ENCODE results near the gene CD2AP. TPM values are rescaled to one million over a fixed set of nuclear protein-coding genes. Genes with fewer than 3 reads are reported as not detected.

The CD2AP gene
- total and polyA plus RNA-seq, 2 donors (not counting 1 experiment from before 2014, with no cell fraction given), result 4.7 to 43.3 TPM

DNA sequence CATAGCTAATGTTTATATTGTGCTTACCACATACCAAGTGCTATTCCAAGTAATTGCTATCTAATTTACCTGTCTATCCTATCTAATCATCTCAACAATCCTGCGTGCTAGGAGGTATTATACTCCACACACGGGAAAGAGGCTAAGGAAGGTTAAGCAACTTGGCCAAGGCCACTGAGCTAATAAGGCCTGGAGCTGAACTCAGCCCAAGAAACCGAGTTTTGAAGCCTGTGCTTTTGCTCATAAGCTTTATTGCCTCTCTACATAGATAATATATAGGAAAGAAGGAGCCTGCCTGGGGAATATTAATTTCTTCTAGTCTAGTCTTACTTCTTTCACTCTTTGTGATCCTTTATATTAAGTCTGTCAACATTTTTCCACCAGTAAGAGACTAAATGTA, 153.0 kb downstream of the CD2AP start:
- no peaks in the 10 kb centered on the region for H3K9me3 ChIP-seq (ENCODE audit: control extremely low read depth in 1 of 3, control insufficient read depth in 2 of 3, insufficient read depth in 1 of 3, low read length in 2 of 3)
- ATAC-seq (ENCODE audit: low read depth) (no peak), DNase-seq (no peak)
- H3K79me2 ChIP-seq (ENCODE audit: control insufficient read depth, insufficient read depth, low read length), result no peaks in the 10 kb centered on the region
- H3K4me3 Mint-ChIP-seq, result no peak overlapping the region
- H3K27me3 ChIP-seq (replicated peaks in 1 of 4; ENCODE audit: control extremely low read depth in 1 of 4, control insufficient read depth in 3 of 4, insufficient read depth in 4 of 4, low read length in 3 of 4), result no peaks in the 10 kb centered on the region
- H3K9ac ChIP-seq (ENCODE audit: low read length), result no peak overlapping the region
- POLR2A ChIA-PET, result no interaction called here
- no peaks in the 10 kb centered on the region for H3K4me1 ChIP-seq (ENCODE audit: control insufficient read depth in 2 of 2, insufficient read depth in 2 of 2, low read length in 2 of 2)
- CTCF ChIA-PET, result interaction anchor here (1.0 to 2.8 kb wide), 15 partner anchors 10 to 1780 kb away, joined by 3 to 14 read pairs (median 5); no protein-coding TSS in a partner anchor
- H4K20me1 ChIP-seq (ENCODE audit: control insufficient read depth, insufficient read depth, low read length, poor library complexity, severe bottlenecking), result no peaks in the 10 kb centered on the region
- intact Hi-C loops (cut with micrococcal nuclease), result no loop called here
- H3K9me3 Mint-ChIP-seq (ENCODE audit: insufficient read depth), result no peaks in the 10 kb centered on the region
- H3K4me3 ChIP-seq (ENCODE audit: control extremely low read depth in 1 of 5, extremely low read depth in 1 of 5, insufficient read depth in 1 of 5, low read depth in 2 of 5, low read length in 4 of 5), result no peak overlapping the region
- H3K4me1 Mint-ChIP-seq, result no peaks in the 10 kb centered on the region
- H2AFZ ChIP-seq (ENCODE audit: insufficient read depth, low read depth, low read length, poor library complexity, severe bottlenecking), result no peak overlapping the region
- no peak overlapping the region for H3K27ac Mint-ChIP-seq
- no peaks in the 10 kb centered on the region for H3K27me3 Mint-ChIP-seq
- H3K27ac ChIP-seq (ENCODE audit: low read length in 2 of 2), result no peak overlapping the region
- TF ChIP-seq, protein P1, sequence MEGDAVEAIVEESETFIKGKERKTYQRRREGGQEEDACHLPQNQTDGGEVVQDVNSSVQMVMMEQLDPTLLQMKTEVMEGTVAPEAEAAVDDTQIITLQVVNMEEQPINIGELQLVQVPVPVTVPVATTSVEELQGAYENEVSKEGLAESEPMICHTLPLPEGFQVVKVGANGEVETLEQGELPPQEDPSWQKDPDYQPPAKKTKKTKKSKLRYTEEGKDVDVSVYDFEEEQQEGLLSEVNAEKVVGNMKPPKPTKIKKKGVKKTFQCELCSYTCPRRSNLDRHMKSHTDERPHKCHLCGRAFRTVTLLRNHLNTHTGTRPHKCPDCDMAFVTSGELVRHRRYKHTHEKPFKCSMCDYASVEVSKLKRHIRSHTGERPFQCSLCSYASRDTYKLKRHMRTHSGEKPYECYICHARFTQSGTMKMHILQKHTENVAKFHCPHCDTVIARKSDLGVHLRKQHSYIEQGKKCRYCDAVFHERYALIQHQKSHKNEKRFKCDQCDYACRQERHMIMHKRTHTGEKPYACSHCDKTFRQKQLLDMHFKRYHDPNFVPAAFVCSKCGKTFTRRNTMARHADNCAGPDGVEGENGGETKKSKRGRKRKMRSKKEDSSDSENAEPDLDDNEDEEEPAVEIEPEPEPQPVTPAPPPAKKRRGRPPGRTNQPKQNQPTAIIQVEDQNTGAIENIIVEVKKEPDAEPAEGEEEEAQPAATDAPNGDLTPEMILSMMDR (IDR thresholded peaks at IDR 0.05), result no peak
- no peak for TF ChIP-seq EZH2 (IDR thresholded peaks at IDR 0.05; ENCODE audit: borderline replicate concordance, insufficient read depth, low read depth, low read length, poor library complexity, severe bottlenecking)
- no peak overlapping the region for H3K4me2 ChIP-seq (replicated peaks; ENCODE audit: low read depth, low read length, poor library complexity, severe bottlenecking)
- WGBS (ENCODE audit: insufficient coverage), result 100% methylated on average over 2 of the region's 3 CpGs
- H3K36me3 ChIP-seq (replicated peaks in 1 of 2; ENCODE audit: control extremely low read depth in 1 of 2, control insufficient read depth in 1 of 2, extremely low read depth in 1 of 2, insufficient read depth in 2 of 2, low read length in 1 of 2), result peaks cover 0 to 2% of the 10 kb centered on the region in 2 experiments

DNA sequence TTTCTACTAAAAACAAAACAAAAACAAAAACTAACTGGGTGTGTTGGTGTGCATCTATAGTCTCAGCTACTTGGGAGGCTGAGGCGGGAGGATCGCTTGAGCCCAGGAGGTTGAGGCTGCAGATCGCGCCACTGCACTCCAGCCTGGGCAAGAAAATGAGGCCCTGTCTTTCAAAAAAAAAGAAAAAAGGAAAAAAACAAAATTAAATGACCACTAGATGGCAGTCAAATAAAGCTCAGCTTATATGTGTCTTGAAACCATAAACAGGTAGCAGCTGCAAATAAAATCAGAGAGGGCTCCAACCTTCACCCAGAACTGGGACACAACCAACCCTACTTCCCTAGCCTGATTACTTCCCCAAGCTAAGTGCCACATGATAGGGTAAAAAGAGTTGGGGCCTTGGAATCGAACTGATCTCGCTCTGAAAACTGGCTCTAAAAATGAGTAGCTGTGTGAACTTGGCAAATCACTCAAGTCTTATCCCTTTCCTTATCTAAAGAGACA, 153.7 kb downstream of the CD2AP start:
- Histone ChIP-seq H2AFZ (ENCODE audit: insufficient read depth, low read depth, low read length, poor library complexity, severe bottlenecking) (no peak overlapping the region), H3K4me3 (ENCODE audit: control extremely low read depth in 1 of 5, extremely low read depth in 1 of 5, insufficient read depth in 1 of 5, low read depth in 2 of 5, low read length in 4 of 5) (no peak overlapping the region), H3K36me3 (replicated peaks in 1 of 2; ENCODE audit: control extremely low read depth in 1 of 2, control insufficient read depth in 1 of 2, extremely low read depth in 1 of 2, insufficient read depth in 2 of 2, low read length in 1 of 2) (peaks cover 0 to 2% of the 10 kb centered on the region in 2 experiments), H3K9me3 (ENCODE audit: control extremely low read depth in 1 of 3, control insufficient read depth in 2 of 3, insufficient read depth in 1 of 3, low read length in 2 of 3) (no peaks in the 10 kb centered on the region), H4K20me1 (ENCODE audit: control insufficient read depth, insufficient read depth, low read length, poor library complexity, severe bottlenecking) (no peaks in the 10 kb centered on the region), H3K4me2 (replicated peaks; ENCODE audit: low read depth, low read length, poor library complexity, severe bottlenecking) (no peak overlapping the region), H3K79me2 (ENCODE audit: control insufficient read depth, insufficient read depth, low read length) (no peaks in the 10 kb centered on the region), H3K27me3 (replicated peaks in 1 of 4; ENCODE audit: control extremely low read depth in 1 of 4, control insufficient read depth in 3 of 4, insufficient read depth in 4 of 4, low read length in 3 of 4) (no peaks in the 10 kb centered on the region), H3K4me1 (ENCODE audit: control insufficient read depth in 2 of 2, insufficient read depth in 2 of 2, low read length in 2 of 2) (no peaks in the 10 kb centered on the region), H3K9ac (ENCODE audit: low read length) (no peak overlapping the region), H3K27ac (ENCODE audit: low read length in 2 of 2) (no peak overlapping the region)
- ChIA-PET CTCF (interaction anchor here (0.8 to 2.8 kb wide), 17 partner anchors 9 to 1779 kb away, joined by 3 to 16 read pairs (median 5); no protein-coding TSS in a partner anchor), POLR2A (no interaction called here)
- TF ChIP-seq, protein P1 (IDR thresholded peaks at IDR 0.05), result peak; percentile 75
- TF ChIP-seq EZH2 (IDR thresholded peaks at IDR 0.05; ENCODE audit: borderline replicate concordance, insufficient read depth, low read depth, low read length, poor library complexity, severe bottlenecking), result no peak
- WGBS (ENCODE audit: insufficient coverage), result no CpG with 5 or more reads among the region's 6 CpGs
- no peaks in the 10 kb centered on the region for H3K9me3 Mint-ChIP-seq (ENCODE audit: insufficient read depth)
- intact Hi-C loops (cut with micrococcal nuclease), result loop anchor here (1.0 kb wide), 2 partner anchors 149 to 217 kb away; no protein-coding TSS in a partner anchor
- H3K4me3 Mint-ChIP-seq, result no peak overlapping the region
- ATAC-seq (ENCODE audit: low read depth) (no peak), DNase-seq (peak; percentile 59)
- no peak overlapping the region for H3K27ac Mint-ChIP-seq
- no peaks in the 10 kb centered on the region for H3K4me1 Mint-ChIP-seq
- no peaks in the 10 kb centered on the region for H3K27me3 Mint-ChIP-seq

Measured in B cell (primary cell).